Measurements from ENCODE around the gene ZNF787.
A peak's percentile ranks its signal among the peaks of the same experiment; 100 is the strongest.
"Not testable (repeated sequence)": the region's sequence is repeated elsewhere in the genome, so short reads cannot be mapped to it uniquely, and the experiment has no call there.

ZNF787 gene

DNA sequence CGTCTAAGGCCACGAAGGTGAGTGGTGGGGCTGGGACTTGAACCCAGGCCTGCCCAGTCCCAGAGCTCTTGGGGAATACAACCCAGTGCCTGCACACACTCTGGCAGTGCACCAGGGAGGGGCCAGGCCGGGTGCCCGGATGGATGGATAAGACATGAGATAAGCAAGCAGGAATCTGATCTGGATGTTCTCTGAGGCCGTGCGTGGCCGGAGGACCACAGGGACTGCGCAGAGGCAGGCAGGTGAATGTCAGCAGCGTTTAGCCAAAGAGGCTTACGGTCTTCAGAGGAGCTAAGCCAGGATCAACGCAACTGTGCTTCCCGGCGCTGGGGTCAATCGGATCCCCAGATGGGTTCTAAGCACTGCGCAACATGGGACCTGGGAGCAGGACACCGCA lies 1.5 kb downstream of the ZNF787 start:
- no peak for DNase-seq

DNA sequence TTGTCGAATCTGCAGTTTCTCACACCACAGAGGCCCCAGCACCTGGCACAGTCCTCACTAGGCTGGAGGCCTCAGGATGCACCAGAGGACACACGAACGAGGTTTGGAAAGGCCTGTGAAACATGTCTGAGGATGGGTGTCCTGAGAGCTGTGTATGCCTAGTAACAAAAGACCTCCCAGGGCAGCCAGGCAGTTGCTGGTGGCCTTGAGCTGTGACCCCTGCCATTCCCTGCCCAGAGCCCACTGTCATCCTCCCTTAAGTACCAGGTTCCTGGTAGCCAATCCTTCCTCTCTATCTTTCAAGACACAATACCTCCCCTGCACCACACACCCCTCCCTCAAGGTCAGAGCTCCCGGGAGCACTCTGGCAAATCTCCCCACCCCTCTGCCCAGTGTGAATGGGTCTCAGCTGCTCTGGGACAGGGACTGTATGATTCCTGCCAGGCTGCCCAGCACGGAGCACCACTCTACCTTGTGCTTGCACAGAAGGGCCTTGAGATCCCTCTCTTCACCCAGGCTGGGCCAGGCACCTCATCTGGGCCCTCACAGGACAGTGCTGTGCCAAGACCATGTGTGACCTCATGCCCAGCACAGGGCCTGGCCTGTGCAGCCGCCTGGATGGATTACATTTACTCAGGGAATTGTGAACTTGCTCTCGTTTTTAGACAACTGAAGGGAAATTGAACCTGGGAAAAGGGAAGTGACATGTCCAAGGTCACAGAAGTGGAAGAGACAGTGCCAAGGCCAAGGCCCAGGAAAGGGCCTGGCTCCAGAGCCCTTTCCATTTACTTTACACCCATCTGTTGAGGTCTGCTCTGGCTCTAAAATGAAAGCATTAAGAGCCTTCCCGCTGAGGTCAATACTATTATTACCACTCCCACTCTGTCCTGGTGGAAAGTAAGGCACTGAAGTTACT lies 2.2 kb downstream of the ZNF787 start:
- DNase-seq: no peak

DNA sequence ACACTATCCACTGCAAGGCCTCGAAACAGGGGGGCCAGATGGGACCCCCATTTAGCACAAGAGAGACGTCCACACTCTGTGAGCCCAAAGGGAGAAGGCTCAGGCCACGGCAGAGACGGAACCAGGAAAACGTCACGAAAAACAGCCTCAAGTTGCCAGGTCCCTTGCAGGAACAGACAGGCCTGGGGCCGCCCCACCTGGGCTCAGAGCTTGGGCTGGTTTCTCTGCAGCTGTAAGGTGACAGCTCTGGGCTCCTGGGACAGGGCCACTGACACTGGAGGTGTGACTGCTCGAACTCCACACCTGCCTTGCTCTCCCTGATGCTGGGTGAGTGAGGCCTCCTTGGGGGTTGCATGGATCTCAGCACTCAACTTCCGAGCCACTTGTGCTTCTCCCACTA lies 3.2 kb downstream of the ZNF787 start:
- DNase-seq: no peak

DNA sequence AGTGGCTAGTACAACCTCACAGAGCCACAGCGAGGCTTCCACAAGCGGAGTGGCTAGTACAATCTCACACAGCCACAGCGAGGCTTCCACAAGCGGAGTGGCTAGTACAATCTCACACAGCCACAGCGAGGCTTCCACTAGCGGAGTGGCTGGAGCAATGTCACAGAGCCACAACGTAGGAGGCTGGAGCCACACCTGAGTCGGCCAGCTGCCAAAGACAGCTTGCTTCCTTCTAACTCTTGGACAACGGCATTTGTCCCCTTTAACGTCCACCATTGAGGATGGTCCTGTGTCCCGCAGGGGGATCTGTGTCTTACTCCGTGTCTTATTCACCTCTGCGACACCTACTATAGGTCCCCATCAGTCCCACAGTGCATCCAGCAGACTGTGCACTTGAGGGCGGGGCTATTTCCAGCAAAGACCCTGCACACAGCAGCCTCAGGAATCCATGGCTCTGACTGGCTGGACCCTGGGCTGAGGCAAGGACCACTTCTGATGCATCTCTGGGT lies 3.7 kb downstream of the ZNF787 start:
- DNase-seq: no peak

DNA sequence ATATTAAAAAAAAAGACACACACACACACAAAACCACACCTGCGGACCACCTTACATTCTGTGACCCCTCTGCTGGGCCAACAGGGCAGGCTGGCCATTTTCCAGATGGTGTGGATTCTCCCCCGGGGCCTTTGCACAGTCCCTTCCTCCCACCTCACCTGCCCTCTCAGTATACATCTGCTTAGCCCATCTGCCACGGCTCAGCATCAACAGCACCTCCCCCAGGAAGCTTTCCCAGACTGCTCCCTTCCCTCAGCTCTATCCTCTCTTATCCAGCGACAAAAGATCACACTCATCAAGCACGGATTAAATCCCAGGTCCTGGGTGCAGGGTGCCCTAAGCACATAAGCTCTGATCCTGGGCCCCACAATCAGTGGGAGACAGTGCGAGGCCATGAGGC lies 4.5 kb downstream of the ZNF787 start:
- no peak for DNase-seq

DNA sequence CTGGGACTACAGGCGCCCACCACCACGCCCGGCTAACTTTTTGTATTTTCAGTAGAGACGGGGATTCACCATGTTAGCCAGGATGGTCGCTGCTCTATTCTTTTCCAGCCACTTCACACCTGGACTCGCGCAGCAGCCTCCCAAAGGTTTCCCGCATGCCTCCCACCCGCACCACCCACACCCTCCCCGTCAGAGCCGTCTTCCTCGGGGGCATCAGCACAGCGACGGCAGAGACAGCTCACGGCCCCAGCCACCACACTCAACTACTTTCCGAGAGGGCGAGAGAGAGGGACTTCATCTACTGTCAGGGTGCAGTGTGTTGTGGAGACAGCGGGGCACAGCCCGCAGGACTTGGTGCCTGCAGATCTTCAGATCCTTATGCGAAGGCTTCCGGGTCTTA lies 5.6 kb downstream of the ZNF787 start:
- DNase-seq: no peak

DNA sequence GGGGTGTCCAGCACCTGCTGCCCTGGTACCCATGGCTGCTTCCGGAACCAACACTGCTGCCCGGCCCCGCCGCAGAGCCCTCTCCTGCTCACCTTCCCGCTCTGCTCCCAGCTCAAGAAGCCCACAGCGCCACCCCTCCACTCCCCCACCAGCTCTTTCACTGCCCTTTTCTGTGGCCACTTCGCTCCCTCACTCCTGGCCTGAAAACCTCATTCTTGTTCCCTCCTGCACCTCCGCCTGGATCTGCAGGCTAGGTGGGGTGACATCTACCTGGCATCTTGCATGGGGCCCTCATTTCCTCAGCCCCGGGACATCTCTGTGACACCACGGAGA lies 6.4 kb downstream of the ZNF787 start:
- DNase-seq: no peak

DNA sequence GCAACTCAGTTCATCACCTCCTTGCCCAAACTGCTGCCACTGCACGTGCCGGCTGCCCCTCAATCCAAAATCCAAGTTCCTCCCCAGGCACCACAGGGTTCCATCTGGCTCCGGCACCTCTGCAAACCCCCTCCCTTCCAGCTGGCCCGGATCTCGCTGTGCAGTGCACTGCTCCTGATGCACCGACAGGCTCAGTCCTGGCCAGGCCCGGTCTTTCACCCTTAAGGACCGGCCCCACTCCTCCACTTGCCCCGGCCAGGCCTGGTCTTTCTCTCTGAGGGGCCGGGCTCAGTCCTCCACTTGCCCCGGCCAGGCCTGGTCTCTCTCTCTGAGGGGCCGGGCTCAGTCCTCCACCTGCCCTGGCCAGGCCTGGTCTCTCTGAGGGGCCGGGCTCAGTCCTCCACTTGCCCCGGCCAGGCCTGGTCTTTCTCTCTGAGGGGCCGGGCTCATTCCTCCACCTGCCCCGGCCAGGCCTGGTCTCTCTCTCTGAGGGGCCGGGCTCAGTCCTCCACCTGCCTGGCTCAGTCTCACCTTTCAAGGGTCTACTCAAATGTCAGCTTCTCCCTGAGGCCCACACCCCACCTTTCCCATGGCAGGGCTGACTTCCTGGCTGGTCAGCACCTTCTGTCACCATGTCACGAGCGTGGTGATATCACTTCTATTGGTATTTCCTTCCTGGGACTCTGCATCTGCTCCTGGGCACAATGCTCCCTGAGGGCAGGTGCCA lies 6.9 kb downstream of the ZNF787 start:
- no peak for DNase-seq

DNA sequence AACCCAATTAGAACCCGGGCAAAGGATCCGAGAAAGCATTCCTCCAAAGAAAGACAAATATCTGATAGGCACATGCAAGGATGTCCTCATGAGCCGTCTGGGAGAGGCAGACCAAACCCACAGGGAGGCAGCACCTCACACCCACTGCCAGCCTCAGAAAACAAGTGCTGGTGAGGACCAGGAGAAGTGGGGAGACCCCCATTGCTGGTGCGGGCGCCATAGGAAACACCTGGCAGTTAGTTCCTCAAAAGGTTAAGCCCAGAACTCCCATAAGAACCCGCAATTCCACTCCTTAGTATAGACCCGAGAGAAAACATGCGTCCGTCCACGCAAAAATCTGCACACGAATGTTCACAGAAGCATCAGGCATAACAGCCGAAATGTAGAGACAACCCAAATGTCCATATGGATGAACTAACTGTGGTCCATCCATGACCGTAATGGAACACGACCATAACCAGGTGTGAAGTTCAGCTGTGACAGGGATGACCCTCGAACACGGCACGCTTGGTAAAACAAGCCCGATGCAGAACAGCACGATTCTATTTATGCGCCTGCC lies 7.9 kb downstream of the ZNF787 start:
- no peak for DNase-seq

DNA sequence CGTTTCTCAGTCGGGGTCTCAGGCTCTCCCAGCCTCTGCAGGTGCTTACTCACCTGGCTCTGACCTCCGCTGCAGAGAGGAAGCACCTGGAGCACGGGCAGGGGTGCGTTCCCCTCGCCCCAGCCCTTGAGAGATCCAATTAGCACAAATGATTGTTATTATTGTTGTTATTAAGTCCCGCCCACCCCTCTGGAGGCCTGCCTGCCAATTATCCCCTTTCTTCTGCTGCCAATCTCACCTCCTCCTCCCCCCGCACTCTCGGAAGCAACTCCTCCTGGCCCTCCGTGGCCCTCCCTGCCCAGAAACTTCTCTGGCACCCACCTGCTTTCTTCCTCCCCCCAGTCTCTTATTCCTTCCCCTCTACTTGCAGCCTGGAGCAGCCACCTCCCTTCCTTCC lies 8.8 kb downstream of the ZNF787 start:
- DNase-seq: no peak

DNA sequence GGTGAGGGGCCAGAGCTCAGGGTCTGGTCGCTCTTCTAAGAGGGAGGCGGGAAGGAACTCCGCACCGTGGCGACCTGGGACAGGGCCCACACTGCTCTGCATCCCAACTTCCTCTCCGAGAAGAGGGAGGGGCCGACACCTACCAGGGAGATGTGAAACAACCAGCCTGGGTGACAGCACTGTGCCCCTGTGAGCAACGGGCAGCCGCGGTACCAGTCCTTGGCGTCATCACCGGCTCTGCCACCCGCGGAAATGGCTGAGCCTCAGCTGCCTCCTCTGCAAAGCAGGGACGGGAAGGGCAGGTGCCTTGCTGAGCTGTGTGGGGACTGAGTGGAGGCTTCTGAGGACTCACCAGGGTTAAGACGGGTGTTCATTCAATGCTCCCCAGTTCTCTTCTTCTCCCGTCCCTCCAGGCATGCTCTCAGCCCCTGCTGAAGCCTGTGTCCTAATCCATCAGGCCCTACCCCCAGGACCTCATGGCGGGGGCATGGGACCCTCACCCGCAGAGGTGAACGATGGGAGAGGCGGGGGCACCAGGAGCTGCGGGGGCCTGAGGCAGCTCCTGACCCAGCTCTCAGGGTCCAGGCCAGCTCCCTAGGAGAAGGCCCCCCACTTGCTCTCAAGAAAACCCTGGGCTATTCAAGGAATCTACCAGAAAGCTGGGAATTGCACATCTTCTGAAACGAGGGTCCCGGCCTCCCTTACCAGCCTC lies 9.3 kb downstream of the ZNF787 start:
- no peak for DNase-seq

DNA sequence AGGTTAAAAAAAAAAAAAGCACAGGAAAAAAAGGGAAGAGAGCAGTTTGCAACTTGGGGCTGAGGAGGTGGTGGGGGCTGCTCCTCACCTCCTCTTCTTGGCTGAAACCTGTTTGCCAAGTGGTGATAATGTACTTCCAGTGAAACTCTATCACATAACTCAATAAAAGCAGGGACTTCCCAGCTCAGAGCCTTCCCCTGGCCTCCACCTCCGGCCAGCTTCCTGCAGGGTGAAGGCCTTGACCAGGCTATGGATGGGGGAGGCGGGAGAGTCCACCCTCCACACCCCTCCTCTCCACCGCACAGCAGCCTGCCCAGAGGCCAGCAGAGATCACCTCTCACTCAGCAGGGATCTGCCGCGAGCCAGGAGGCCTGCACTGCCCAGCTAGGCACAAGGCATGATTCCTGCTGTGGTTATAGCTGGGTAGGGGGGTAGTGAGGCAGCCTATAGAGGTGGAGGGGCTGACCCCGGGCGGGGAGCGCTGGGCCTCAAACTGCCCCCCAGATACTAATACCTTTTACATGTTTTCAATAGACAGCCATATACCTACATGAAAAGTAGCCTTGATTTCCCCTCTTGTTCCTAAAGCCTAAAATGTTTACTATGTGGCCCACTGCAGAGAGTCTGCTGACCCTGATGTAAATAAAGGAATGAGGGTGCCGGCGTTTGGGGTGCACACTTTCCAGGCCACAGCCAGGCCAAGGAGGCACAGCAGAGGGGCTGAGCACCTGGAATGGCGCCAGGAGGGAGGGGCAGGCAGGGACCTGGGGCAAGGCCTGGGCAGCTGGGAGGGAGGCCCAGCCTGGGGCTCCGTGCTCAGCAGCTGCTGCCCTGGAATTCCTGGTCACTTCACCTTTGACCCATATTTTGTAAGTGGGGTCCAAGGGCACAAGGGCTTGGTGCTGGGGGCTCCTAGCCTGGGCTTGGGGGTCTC lies 10.3 kb downstream of the ZNF787 start:
- no peak for DNase-seq

DNA sequence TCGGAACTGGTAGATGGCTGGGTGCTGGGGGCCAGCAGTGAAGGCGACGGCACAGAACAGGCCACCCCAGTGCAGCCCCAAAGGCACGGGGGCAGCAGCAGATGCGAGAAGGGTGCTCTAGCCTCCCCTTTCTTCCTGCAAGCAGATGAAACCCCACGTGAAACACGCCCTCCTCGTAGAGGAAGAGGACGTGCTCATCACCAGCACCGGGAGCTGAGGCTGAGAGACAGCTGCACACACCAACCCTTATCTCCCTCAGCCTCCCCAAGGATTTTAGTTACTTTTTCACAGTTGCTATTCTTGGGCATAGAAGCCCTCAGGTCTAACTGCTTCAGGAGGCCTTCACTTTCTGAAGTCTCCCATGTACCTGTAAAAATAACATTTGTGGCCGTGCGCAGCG lies 11.9 kb downstream of the ZNF787 start:
- no peak for DNase-seq

DNA sequence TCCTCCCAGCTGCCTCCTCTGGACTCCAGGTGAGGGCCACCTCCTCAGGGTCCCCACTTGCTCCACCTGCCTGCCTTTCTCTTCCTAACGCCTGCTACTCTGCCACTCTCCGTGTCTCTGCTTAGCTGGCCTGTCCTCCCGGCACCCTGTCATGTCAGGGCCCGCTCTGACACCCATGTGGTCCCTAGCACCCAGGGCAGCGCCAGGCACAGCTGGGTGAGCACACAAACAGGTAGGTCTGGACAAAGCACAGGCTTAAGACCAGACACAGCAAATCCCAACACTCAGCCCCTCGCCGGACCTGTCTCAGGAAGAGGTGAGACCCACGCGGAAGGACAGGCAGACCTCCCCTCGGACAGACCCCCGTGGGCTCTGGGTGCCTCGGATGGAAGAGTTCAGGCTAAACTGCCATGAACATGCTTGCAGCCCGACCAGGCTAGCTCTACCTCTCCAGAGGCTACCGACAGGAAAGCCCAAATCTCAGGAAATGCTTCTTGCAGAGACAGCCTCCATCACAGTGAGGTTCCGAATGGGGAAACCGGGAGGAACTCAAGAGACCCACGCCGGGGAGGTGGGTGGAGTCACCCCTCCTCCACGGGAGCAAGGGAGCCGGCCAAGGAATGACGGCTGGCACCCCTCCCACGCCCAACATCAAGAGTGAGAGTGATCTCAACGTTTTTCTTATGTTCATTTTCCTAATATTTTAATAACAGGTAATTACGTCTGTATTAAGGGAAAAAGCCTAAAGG lies 12.5 kb downstream of the ZNF787 start:
- DNase-seq: no peak

DNA sequence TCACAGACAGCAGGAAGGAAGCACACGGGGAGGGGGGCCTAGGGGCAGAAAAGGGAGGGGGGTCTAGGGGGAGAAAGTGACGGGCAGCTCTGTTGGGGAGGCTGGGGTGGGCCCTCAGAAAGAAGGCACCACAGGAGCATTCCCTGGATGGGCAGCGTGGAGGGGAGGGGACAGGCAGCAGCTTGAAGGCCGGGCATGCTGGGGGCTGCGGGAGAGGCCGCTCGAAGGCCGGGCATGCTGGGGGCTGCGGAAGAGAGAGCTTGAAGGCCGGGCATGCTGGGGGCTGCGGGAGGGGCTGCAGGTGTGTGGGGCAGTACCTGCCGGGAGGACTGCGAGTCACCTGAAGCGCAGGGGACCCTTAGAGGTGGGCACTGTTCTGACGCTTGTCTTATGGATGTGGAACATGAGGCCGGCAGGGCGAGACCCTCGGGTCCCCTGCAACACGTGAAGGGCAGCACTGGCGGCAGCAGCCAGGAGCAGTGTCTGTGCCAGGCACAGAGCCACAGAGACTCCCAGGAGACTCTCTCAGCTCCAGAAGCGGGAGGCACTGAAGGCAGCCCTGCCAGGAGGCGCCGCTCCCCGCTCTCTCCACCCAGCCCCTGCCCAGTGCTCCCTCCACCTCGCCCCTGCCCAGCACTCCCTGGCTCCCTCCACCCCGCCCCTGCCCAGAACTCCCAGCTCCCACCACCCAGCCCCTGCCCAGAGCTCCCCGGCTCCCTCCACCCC lies 13.3 kb downstream of the ZNF787 start:
- no peak for DNase-seq

DNA sequence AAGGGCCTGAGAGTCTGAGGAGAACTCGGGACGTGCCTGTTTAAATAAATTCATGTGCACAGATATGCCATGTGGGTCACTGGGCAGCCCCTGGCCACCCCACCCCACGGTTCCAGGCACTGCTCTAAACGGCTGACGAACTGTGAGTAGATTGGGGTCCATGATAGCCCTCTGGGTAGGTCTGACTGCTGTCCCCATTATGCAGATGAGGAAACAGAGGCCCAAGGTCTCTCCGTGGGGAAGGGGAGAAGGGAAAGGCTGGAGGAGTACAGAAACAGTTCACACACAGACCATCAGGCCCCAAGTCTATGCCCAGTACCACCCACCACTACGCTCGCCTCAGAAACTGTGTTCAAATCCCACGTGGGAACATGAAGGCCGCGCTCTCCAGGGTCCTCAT lies 14.1 kb downstream of the ZNF787 start:
- DNase-seq: no peak

DNA sequence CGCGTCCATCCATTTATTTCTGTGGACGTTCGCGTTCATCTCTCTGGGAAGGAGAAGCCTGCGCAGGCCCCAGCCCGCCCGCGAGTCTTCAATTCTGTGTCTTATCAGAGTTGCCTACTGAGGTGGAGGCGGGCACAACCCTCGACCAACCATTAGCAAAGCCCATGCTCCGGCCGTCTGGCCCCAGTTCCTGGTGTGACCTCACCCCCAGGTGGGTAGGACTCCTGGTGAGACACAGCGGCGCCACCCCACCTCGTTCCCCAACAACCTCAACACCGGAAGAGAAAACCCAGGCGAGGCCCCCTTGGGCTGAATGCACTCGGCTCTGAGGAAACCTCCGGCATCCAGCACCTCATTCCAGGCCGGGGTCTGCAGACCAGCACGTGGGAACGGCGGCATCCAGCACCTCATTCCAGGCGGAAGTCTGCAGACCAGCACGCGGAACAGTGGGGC lies 14.7 kb downstream of the ZNF787 start:
- DNase-seq: no peak

DNA sequence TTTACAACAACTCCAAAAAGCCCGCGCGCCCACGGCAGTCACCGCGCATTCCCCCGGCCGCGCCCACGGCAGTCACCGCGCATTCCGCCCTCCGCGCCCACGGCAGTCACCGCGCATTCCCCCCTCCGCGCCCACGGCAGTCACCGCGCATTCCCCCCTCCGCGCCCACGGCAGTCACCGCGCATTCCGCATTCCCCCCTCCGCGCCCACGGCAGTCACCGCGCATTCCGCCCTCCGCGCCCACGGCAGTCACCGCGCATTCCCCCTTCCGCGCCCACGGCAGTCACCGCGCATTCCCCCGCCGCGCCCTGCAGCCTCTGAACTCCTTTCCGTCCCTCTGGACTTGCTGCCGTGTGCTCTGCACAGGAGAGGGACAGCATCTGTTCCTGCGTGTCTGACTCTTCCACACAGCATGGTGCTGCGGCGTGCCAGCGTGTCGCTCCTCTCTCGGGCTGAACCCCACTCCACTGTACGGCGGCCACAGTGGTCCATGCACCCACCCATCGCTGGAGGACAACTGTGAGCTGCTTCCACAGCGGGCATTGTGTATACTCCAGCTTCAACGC lies 15.2 kb downstream of the ZNF787 start:
- DNase-seq: not testable (repeated sequence)

DNA sequence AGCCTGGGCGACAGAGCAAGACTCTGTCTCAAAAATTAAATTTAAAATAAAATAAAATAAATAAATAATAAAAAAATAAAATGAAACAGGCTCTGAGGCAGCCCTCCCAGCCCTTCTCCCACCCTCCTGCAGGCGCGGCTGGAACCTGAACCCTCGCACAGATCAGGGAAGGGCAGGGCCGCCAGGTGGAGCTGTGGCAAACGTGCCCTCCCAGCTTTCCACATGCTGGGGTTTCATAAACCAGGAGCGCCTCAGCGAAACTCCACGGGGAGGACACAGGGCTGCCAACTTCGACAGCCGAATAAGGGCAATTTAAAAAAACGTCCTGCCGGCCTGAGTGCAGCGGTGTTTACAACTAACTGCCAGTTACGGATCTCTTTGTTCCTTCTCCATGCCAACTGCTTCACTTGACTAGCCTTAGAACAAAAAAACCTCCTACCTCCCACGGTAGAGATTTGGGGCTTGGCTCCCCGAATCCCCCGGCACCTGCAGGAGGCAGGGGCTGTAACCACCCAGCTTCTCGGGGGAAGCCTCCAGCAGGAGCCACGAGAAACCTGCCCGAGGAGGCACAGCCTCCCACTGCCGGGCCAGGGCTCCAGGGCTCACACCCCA lies 15.9 kb downstream of the ZNF787 start:
- peak; percentile 37 for DNase-seq

DNA sequence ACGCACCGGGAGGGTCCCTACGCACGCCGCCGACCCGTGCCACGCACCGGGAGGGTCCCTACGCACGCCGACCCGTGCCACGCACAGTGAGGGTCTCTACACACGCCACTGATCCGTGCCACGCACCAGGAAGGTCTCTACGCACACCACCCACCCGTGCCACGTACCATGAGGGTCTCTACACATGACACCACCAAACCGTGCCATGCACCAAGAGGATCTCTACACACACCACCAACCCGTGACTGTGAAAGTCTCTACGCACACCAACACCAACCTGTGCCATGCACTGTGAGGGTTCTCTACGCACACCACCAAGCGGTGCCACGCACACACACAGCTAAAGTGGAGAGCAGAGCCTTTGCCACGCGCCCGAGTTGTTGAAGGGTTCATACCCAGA lies 16.7 kb downstream of the ZNF787 start:
- no peak for DNase-seq

All from effector CD4-positive, alpha-beta T cell (primary cell).